AG08395 (cell line): Measurements from ENCODE around the gene IGFBP6.

ENCODE experiments used
- DNase-seq: peaks from one replicate; pipeline ENCODE4 v3.0.0; 2012; ENCODE audit warnings: mixed read lengths, low spot score

IGFBP6 gene

GRCh38 chr12:53059434-53060063 is 37.9 kb upstream of the IGFBP6 start:
- DNase-seq: no peak

DNA sequence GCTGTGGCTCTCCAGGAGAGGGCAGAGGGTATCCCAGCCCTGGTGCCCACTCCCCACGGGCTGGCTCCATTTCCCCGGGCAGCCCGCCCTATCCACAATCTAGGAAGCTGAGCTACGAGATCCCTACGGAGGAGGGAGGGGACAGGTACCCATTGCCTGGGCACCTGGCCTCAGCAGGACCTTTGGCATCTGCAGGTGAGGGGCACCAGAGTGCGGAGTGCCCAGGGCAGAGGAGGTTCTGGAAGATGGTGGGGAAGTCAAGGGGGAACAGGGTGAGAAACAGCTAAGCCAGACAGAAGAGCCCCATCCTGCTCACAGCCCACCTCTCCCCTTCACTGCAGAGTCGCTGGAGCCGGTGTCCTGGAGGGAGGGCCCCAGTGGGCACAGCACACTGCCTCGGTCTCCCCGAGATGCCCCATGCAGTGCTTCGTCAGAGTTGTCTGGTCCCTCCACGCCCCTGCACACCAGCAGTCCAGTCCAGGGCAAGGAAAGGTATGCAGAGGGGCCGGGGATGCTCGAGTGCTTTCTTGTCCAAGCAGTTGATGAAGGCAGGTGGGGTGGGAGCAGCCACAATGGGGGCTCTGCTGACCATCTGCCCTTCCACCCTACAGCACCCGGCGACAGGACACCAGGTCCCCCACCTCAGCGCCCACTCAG is 37.3 kb upstream of the IGFBP6 start:
- no peak for DNase-seq

- DNase-seq: no peak
These were observed 36.7 kb upstream of the IGFBP6 start for GRCh38 chr12:53060721-53061276.

- DNase-seq: no peak
These were observed 36.0 kb upstream of the IGFBP6 start for GRCh38 chr12:53061404-53062010.

- no peak for DNase-seq
These were observed 35.2 kb upstream of the IGFBP6 start for GRCh38 chr12:53062011-53062961.

DNA sequence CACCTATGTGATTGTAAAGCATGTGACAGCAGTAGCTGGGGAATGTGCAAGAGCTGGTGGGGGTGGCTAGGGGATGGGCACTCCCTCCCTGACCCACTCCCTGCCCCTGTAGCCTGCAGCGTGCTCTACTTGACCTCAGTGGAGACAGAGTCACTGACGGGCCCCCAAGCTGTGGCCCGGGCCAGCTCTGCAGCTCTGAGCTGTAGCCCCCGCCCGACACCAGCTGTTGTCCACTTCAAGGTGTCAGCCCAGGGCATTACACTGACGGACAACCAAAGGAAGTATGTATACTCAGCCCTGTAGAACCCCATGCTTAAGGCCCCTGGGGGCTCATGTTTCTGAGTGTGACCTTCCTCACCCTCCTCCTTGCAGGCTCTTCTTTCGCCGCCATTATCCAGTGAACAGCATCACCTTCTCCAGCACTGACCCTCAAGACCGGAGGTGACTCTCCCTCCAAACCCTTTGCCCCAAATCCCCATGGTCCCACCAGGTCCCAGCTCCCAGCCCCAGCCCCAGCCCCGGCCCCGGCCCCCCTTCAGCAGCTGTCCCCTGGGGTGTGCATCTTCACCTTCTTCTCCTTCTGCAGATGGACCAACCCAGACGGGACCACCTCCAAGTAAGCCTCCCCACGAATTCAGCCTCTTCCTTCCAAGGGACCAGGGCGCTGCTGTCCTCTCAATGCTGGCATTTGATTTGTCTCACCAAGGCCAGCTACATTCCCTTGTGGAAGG is 34.3 kb upstream of the IGFBP6 start:
- no peak for DNase-seq

GRCh38 chr12:53063708-53064612 is 33.5 kb upstream of the IGFBP6 start:
- DNase-seq: peak; percentile 55

DNA sequence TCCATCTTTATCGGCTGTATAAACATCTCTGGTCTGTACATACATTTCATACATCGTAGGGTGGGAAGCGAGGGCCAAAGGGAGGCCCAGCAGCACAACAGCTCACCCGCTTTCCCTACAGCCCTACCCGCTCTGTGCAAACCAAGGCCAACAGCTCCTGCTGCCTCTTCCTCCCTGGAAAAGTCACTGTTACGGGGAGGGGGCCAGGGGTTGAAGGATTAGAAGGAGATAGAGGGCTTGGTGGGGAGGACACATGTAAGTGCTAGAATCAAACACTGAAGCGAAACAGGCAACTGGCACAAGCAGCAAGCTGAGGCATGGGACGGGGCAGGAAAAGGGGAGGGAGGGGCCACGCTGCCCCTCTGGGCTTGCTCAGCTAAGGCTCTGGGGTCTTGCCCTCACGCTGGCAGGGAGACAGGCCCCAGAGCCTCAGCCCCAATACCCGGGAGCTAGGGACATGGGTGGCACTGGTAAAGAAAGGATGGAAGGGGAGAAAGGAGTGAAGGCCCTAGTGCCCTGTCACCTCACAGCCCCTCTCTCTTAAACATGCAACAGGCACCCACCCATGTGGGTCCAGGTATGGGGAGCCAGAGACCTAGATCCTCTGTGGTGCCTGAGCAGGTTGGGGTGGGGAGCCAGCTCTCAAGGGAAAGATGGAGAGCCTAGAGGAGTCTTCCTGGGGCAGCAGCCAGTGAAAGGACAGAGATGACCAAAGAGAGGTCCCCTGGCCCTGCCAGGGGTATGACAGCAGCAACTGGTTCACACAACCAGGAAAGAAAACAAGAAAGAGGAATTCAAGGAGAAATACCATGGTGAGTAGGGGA is 32.6 kb upstream of the IGFBP6 start:
- DNase-seq: no peak

DNA sequence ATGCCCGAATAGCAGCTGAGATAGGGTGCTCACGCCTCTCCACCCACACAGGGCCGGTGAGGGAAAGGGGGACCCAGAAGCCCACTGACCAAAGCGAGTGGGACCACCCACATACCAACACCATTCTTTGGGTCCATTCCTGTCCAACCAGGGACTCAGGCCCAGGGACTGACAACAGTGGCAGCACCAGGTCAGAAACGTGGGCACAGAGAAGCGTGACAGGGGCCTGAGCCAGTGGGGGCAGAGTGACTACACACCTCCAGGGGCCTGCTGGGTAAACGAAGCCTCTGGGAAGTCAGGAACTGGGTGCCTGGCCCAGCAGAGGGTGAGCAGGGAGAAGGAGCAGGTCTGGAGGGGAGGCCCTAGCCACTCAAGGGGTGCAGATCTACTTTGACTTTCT is 32.0 kb upstream of the IGFBP6 start:
- DNase-seq: no peak

DNA sequence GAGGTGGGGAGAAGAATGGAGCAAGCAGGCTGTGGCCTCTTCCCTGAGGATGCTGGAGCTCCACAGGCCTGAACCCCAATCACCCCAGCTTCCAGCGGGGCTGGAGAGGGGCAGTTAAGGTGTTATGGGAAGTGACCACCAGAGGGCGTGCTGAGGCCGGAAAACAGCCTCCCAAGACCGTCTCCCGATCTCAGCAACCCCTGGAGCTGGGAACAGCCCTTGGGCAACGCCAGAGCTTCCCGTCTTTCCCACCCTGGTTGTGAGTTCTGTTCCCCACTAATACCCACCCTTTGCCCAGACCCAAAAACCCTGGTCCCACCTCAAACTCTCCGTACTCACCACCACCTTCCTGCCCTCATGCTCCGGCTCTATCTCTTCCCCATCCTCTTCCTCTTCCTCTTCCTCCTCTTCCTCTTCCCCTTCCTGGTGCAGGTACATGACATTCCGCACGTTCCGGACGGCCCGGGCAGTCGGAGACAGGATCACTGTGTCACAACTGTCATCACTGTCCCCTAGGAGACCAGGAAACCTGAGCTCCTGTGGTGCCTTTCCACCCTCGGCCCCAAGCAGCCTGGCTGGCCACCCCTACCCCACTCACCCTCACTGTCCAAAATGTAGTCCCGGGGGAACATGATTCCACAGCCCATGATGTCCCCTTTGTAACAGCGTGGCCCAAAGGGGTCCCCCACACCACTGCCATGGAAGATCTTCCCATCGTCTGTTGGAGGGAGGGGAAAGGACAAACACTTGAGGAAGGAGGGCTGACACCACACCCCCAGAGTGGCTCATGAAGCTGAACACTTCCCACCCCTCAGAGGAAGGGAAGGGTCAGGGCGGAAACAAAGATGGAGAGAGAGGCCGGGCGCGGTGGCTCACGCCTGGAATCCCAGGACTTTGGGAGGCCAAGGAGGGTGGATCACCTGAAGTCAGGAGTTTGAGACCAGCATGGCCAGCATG is 31.2 kb upstream of the IGFBP6 start:
- DNase-seq: peak; percentile 91

DNA sequence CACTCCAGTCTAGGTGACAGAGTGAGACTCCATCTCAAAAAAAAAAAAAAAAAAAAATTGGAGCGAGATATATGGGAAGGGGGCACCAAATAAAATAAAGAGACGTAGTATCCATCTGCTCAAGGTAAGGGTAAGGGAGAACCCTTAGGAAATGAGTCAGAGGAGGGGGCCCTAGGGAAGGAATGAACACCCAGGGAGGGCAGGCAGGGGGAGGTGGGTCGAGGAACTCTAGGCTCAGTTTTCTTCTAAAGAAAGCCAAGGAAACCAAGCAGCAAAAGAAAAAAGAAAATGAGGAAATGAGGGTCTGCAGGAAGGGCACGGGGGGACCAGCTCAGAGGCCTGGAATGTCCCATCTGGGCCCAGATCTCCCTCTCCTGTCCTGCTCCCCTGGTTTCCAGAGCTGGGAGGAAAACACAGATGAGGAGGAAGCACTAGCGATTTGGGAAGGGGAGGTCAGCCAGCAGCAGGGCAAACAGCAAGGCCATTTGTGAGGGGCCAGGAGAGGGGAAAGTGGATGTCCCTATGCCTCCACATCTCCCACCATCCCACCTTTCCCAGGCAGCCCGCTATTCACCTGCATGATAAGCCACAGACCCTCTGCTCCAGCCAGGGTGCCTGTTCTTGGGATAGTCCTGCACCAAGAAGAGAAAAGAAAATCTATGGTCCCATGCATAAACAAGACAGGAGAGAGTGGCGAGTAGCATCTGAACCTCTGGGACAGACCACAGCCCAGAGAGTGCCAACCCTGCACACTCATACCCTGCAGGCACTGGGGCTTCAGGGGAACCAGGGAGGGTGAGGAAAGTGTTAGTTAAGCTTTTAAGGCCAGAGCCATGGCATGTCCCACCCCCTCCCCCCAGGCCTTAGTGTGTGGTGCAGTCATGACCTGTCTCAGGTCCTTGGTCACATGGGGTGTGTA is 30.1 kb upstream of the IGFBP6 start:
- no peak for DNase-seq

- DNase-seq: no peak
These were observed 29.3 kb upstream of the IGFBP6 start for GRCh38 chr12:53067993-53068770.

DNA sequence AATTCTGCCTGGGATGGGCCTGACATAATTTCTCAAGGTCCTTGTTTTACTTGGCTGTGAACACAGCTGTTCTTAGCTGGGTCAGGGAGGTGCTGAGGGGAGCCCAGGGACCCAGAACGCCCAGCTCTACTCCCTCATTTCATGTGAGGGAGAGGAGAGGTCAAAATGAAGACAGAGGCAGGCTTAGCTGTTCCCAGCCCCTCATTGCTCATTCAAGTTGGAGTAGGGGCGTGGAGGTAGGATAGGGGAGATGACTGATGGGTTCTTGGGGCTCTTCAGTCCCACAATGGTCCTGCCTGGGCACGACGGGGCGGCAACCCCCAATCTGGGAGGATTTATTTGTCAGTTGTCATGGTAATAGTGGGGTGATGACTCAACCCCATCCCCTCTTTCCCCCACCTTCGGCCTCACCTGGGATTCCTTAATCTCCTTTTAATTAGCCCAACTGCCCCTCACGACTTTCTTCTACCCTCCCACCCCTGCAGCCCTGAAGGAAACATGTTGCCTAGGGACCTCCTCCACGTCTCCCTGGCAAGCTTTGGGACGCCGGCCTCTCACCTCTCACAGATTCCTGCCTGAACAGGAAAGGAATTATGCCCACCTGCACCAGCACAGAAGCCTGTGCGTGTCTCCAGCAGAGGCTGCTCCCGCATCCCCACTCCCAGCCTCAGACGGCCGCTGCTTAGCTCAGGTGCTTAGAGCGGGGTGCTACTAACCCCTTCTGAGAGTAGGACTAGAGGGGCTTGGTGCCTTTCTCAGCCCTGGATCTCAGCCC is 28.5 kb upstream of the IGFBP6 start:
- no peak for DNase-seq

GRCh38 chr12:53069621-53070410 is 27.7 kb upstream of the IGFBP6 start:
- DNase-seq: no peak
